Activated naive CD4-positive, alpha-beta T cell treated with anti-CD3 and anti-CD28 coated beads for 36 hours (primary cell): ENCODE data around the gene BRWD1. TPM values are rescaled to one million over a fixed set of nuclear protein-coding genes. Genes with fewer than 3 reads are reported as not detected.

Experiments used
- CTCF ChIA-PET: fragments of 350-600 bp; sonication (Branson Sonifier 250); formaldehyde crosslinking; loops from one replicate; lab custom pipeline; 2021; ENCODE audit warnings: antibody characterized with exemption; lab: Charles Lee
- DNase-seq: peaks from one replicate; pipeline ENCODE4 v3.0.0-alpha.2; 2020
- H3K27ac Mint-ChIP-seq: one replicate; pipeline ENCODE4 v1.8.0; 2021; ENCODE audit warnings: mild to moderate bottlenecking, mixed read lengths
- H3K27me3 Mint-ChIP-seq: one replicate; pipeline ENCODE4 v1.8.0; 2021; ENCODE audit warnings: low read depth, mixed read lengths
- H3K36me3 Mint-ChIP-seq: one replicate; pipeline ENCODE4 v1.8.0; 2021; ENCODE audit warnings: low read depth, mixed read lengths
- H3K4me1 Mint-ChIP-seq: one replicate; pipeline ENCODE4 v1.8.0; 2021; ENCODE audit warnings: low read depth, mixed read lengths
- H3K4me3 Mint-ChIP-seq: one replicate; pipeline ENCODE4 v1.8.0; 2021; ENCODE audit warnings: mild to moderate bottlenecking, moderate library complexity, mixed read lengths
- H3K9me3 Mint-ChIP-seq: one replicate; pipeline ENCODE4 v1.8.0; 2021; ENCODE audit warnings: mixed read lengths
- intact Hi-C: fragments of 100-400 bp; cut with micrococcal nuclease; formaldehyde crosslinking; loops from one replicate; pipeline ENCODE4 v1.15.1; 2023
- total RNA-seq, 2 experiments: library from RNA; stranded (reverse); gene quantifications; one replicate each; pipeline ENCODE4 v1.2.3, GENCODE V29; 2021

BRWD1 gene
- total RNA-seq, 2 experiments from 2014 or later, result 23.0 to 24.5 TPM

DNA sequence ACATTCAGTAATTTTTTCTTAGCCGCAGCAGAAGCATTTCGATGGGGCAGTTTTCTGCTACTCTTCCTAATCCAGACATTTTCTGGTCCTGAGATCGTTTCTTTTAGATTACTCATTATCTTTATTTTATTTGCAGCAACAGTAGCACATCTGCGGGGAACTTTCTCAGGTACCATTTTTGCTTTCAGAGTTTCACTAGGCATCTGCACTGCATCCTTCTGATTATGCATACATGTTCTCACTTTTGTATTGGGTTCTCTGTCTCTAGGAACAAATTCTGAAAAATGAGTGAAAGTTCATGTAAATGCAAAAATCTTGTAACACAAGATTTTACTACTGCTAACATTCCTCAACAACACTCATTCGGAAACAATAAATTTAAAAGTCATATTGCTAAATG is 126.3 kb downstream of the BRWD1 start:
- no peak overlapping the region for H3K4me3 Mint-ChIP-seq
- peaks cover 64% of the 10 kb centered on the region for H3K4me1 Mint-ChIP-seq
- H3K27ac Mint-ChIP-seq, result peak overlapping the region; percentile 31
- peaks cover 5% of the 10 kb centered on the region for H3K36me3 Mint-ChIP-seq
- no peaks in the 10 kb centered on the region for H3K9me3 Mint-ChIP-seq
- no peak for DNase-seq
- CTCF ChIA-PET, result interaction anchor here (0.6 kb wide), 1 partner anchor 47 kb away, joined by 3 read pairs; no protein-coding TSS in a partner anchor
- intact Hi-C loops, result no loop called here
- no peaks in the 10 kb centered on the region for H3K27me3 Mint-ChIP-seq

DNA sequence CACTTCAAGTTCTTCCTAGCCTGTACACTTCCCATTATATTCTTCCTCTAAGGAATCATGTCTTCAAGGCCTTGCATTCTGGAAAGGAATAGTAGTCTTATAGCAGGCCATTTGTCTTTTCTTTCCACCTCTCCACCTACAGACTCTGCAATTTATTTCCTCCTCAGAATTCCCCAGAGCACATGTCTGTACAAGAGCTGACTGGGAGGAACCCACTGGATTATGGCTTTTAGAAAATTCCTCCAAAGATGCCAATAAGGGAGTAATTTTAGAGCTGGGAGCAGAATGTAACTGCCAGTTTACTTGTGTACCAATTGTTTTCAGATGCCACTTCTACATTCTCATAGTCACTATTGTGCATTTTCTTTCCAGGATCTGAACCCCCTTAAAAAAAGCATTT is 126.8 kb downstream of the BRWD1 start:
- H3K4me3 Mint-ChIP-seq, result no peak overlapping the region
- no peak for DNase-seq
- no peaks in the 10 kb centered on the region for H3K9me3 Mint-ChIP-seq
- peaks cover 67% of the 10 kb centered on the region for H3K4me1 Mint-ChIP-seq
- H3K27ac Mint-ChIP-seq, result no peak overlapping the region
- intact Hi-C loops, result no loop called here
- no peaks in the 10 kb centered on the region for H3K27me3 Mint-ChIP-seq
- peaks cover 7% of the 10 kb centered on the region for H3K36me3 Mint-ChIP-seq
- CTCF ChIA-PET, result no interaction called here

GRCh38 chr21:39185157-39185556 is 128.3 kb downstream of the BRWD1 start:
- Mint-ChIP-seq H3K9me3 (no peaks in the 10 kb centered on the region), H3K4me1 (peaks cover 66% of the 10 kb centered on the region), H3K27me3 (no peaks in the 10 kb centered on the region), H3K27ac (no peak overlapping the region), H3K4me3 (no peak overlapping the region), H3K36me3 (peaks cover 16% of the 10 kb centered on the region)
- no peak for DNase-seq
- CTCF ChIA-PET, result no interaction called here
- intact Hi-C loops, result no loop called here

GRCh38 chr21:39184050-39184980 is 129.1 kb downstream of the BRWD1 start:
- Mint-ChIP-seq H3K27ac (peak overlapping the region; percentile 88), H3K36me3 (peaks cover 22% of the 10 kb centered on the region), H3K4me1 (peaks cover 64% of the 10 kb centered on the region), H3K4me3 (peak overlapping the region; percentile 92), H3K9me3 (no peaks in the 10 kb centered on the region), H3K27me3 (no peaks in the 10 kb centered on the region)
- intact Hi-C loops, result no loop called here
- CTCF ChIA-PET, result interaction anchor here (1.1 kb wide), 1 partner anchor 203 kb away, joined by 5 read pairs; no protein-coding TSS in a partner anchor
- no peak for DNase-seq

- peak; percentile 94 for DNase-seq
- Mint-ChIP-seq H3K27ac (peak within 1 kb of the TSS; percentile 90), H3K4me3 (peak within 1 kb of the TSS; percentile 92), H3K4me1 (peaks cover 63% of the 10 kb centered on the region), H3K36me3 (peaks cover 29% of the 10 kb centered on the region), H3K9me3 (no peaks in the 10 kb centered on the region), H3K27me3 (no peaks in the 10 kb centered on the region)
- CTCF ChIA-PET, result interaction anchor here (0.9 to 1.1 kb wide), 2 partner anchors 165 to 204 kb away, joined by 3 to 5 read pairs; no protein-coding TSS in a partner anchor
- intact Hi-C loops, result loop anchor here (1.0 to 2.0 kb wide), 7 partner anchors 25 to 416 kb away; partner anchors contain the start of genes ETS2, HMGN1 and LCA5L
Measured at GRCh38 chr21:39183272-39184049, 130.0 kb downstream of the BRWD1 start, which contains the start of gene PSMG1. Gene PSMG1, minus strand, starts transcription at chr21:39183451. Its CDS starts 66 bp downstream, at chr21:39183385.

GRCh38 chr21:39182484-39183271 is 130.8 kb downstream of the BRWD1 start:
- H3K27me3 Mint-ChIP-seq, result no peaks in the 10 kb centered on the region
- CTCF ChIA-PET, result interaction anchor here (0.9 to 1.1 kb wide), 2 partner anchors 165 to 205 kb away, joined by 3 to 5 read pairs; no protein-coding TSS in a partner anchor
- intact Hi-C loops, result loop anchor here (1.0 to 2.0 kb wide), 7 partner anchors 26 to 415 kb away; partner anchors contain the start of genes ETS2, HMGN1 and LCA5L
- H3K4me3 Mint-ChIP-seq, result peak overlapping the region; percentile 92
- peak overlapping the region; percentile 90 for H3K27ac Mint-ChIP-seq
- H3K36me3 Mint-ChIP-seq, result peaks cover 32% of the 10 kb centered on the region
- H3K9me3 Mint-ChIP-seq, result no peaks in the 10 kb centered on the region
- DNase-seq, result peak; percentile 19
- peaks cover 55% of the 10 kb centered on the region for H3K4me1 Mint-ChIP-seq

GRCh38 chr21:39182016-39182415 is 131.4 kb downstream of the BRWD1 start:
- intact Hi-C loops, result loop anchor here (2.0 kb wide), 1 partner anchor 27 kb away; no protein-coding TSS in a partner anchor
- H3K36me3 Mint-ChIP-seq, result peaks cover 32% of the 10 kb centered on the region
- no peak for DNase-seq
- H3K9me3 Mint-ChIP-seq, result no peaks in the 10 kb centered on the region
- H3K4me1 Mint-ChIP-seq, result peaks cover 48% of the 10 kb centered on the region
- CTCF ChIA-PET, result no interaction called here
- peak overlapping the region; percentile 92 for H3K4me3 Mint-ChIP-seq
- H3K27ac Mint-ChIP-seq, result peak overlapping the region; percentile 90
- H3K27me3 Mint-ChIP-seq, result no peaks in the 10 kb centered on the region

- Mint-ChIP-seq H3K4me3 (peak overlapping the region; percentile 92), H3K9me3 (no peaks in the 10 kb centered on the region), H3K27ac (no peak overlapping the region), H3K4me1 (peaks cover 44% of the 10 kb centered on the region), H3K27me3 (no peaks in the 10 kb centered on the region), H3K36me3 (peaks cover 32% of the 10 kb centered on the region)
- no peak for DNase-seq
- CTCF ChIA-PET, result interaction anchor here (0.6 to 1.3 kb wide), 9 partner anchors 10 to 1554 kb away, joined by 3 to 4 read pairs (median 3); no protein-coding TSS in a partner anchor
- intact Hi-C loops, result no loop called here
Measured at GRCh38 chr21:39181205-39181818, 132.1 kb downstream of the BRWD1 start.

DNA sequence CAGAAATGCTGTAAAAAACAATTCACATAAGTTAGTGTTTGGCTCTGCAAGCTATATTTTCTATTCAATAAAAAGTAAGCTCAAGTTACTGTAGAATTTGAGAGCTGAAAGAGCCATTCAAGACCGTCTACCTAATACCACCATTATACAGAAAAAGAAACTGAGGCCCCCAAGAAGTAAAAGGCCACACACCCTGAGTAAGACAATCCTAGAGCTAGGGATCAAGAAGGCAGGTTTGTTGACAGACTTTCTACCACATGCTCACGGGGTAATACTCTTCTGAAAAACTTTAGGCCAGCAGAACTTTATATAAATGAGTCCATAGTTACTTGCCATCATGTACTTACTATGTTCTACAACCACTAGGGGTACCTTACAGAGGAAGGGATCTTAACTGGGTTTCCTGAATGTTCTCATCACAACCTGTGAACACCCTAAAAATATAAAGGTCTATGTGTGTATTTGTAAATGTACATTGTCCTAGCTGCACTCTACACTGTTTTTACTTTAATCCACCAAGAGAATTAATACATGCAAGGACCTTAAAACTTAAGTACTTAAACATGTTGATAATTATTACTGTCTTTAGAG is 132.9 kb downstream of the BRWD1 start:
- no peak for DNase-seq
- H3K36me3 Mint-ChIP-seq, result peaks cover 37% of the 10 kb centered on the region
- H3K4me1 Mint-ChIP-seq, result peaks cover 46% of the 10 kb centered on the region
- H3K4me3 Mint-ChIP-seq, result no peak overlapping the region
- H3K27ac Mint-ChIP-seq, result no peak overlapping the region
- intact Hi-C loops, result no loop called here
- CTCF ChIA-PET, result interaction anchor here (0.6 to 1.3 kb wide), 7 partner anchors 11 to 1553 kb away, joined by 3 to 4 read pairs (median 3); no protein-coding TSS in a partner anchor
- H3K27me3 Mint-ChIP-seq, result no peaks in the 10 kb centered on the region
- no peaks in the 10 kb centered on the region for H3K9me3 Mint-ChIP-seq

DNA sequence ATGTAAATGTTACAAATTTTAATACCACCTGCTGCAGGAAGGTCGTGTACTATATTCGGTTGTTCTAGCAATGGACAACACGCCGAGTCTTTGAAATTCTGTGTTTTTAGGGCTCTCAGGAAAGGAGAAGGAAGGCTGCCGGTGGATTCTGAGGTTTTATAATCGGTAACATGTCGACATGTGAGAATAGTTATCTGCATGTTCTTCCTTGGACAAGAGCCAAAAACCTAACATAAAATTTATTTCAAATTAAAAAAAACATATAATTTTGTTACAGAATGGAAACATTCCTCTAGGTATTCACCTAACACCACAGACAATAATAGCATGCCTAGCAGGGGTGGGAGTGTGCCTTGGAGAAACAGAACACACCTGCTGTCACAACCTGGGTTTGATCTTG is 135.0 kb downstream of the BRWD1 start:
- Mint-ChIP-seq H3K36me3 (peaks cover 45% of the 10 kb centered on the region), H3K27ac (no peak overlapping the region), H3K9me3 (no peaks in the 10 kb centered on the region), H3K4me1 (peaks cover 34% of the 10 kb centered on the region), H3K4me3 (no peak overlapping the region), H3K27me3 (no peaks in the 10 kb centered on the region)
- intact Hi-C loops, result loop anchor here (5.0 kb wide), 1 partner anchor 446 kb away; no protein-coding TSS in a partner anchor
- no peak for DNase-seq
- CTCF ChIA-PET, result no interaction called here
